ENCODE results near the gene SEC14L2.

SEC14L2 gene

GRCh38 chr22:30365891-30366290, 30.9 kb upstream of the SEC14L2 start:
- Histone ChIP-seq H2AFZ (ENCODE audit: low read depth, low read length, severe bottlenecking) (no peak overlapping the region), H3K79me2 (ENCODE audit: insufficient read depth, low read length) (no peaks in the 10 kb centered on the region), H3F3A (ENCODE audit: insufficient read depth) (no peaks in the 10 kb centered on the region), H3K4me3 (ENCODE audit: insufficient read depth, low read length, poor library complexity, severe bottlenecking) (no peak overlapping the region), H3K27ac (ENCODE audit: low read depth, low read length) (no peak overlapping the region), H3K27me3 (ENCODE audit: low read length) (no peaks in the 10 kb centered on the region), H3K9me3 (ENCODE audit: insufficient read depth, low read length) (no peaks in the 10 kb centered on the region), H3K9me2 (replicated peaks; ENCODE audit: insufficient read depth, low read length) (no peaks in the 10 kb centered on the region), H4K20me1 (ENCODE audit: low read depth, low read length) (no peaks in the 10 kb centered on the region), H3K36me3 (ENCODE audit: low read length) (no peaks in the 10 kb centered on the region), H3K4me2 (ENCODE audit: low read depth, low read length, poor library complexity, severe bottlenecking) (no peak overlapping the region), H3K9ac (ENCODE audit: low read length) (no peak overlapping the region)
- TF ChIP-seq CTCF (IDR thresholded peaks at IDR 0.05; ENCODE audit: insufficient read depth, low read length, poor library complexity, severe bottlenecking) (no peak), EZH2phosphoT487 (conservative IDR thresholded peaks at IDR 0.05; ENCODE audit: low read length) (no peak)

GRCh38 chr22:30368420-30368819, 28.4 kb upstream of the SEC14L2 start:
- Histone ChIP-seq H3F3A (ENCODE audit: insufficient read depth) (no peaks in the 10 kb centered on the region), H3K36me3 (ENCODE audit: low read length) (no peaks in the 10 kb centered on the region), H3K9me2 (replicated peaks; ENCODE audit: insufficient read depth, low read length) (no peaks in the 10 kb centered on the region), H3K9me3 (ENCODE audit: insufficient read depth, low read length) (no peaks in the 10 kb centered on the region), H3K79me2 (ENCODE audit: insufficient read depth, low read length) (no peaks in the 10 kb centered on the region), H3K4me3 (ENCODE audit: insufficient read depth, low read length, poor library complexity, severe bottlenecking) (no peak overlapping the region), H2AFZ (ENCODE audit: low read depth, low read length, severe bottlenecking) (no peak overlapping the region), H3K4me2 (ENCODE audit: low read depth, low read length, poor library complexity, severe bottlenecking) (no peak overlapping the region), H3K9ac (ENCODE audit: low read length) (no peak overlapping the region), H3K27ac (ENCODE audit: low read depth, low read length) (no peak overlapping the region), H3K27me3 (ENCODE audit: low read length) (no peaks in the 10 kb centered on the region), H4K20me1 (ENCODE audit: low read depth, low read length) (no peaks in the 10 kb centered on the region)
- no peak for TF ChIP-seq EZH2phosphoT487 (conservative IDR thresholded peaks at IDR 0.05; ENCODE audit: low read length)
- no peak for TF ChIP-seq CTCF (IDR thresholded peaks at IDR 0.05; ENCODE audit: insufficient read depth, low read length, poor library complexity, severe bottlenecking)

GRCh38 chr22:30370641-30371230, 26.1 kb upstream of the SEC14L2 start:
- Histone ChIP-seq H3K36me3 (ENCODE audit: low read length) (no peaks in the 10 kb centered on the region), H3K79me2 (ENCODE audit: insufficient read depth, low read length) (no peaks in the 10 kb centered on the region), H3K9me2 (replicated peaks; ENCODE audit: insufficient read depth, low read length) (no peaks in the 10 kb centered on the region), H3K27ac (ENCODE audit: low read depth, low read length) (no peak overlapping the region), H3K9me3 (ENCODE audit: insufficient read depth, low read length) (no peaks in the 10 kb centered on the region), H4K20me1 (ENCODE audit: low read depth, low read length) (no peaks in the 10 kb centered on the region), H3K4me3 (ENCODE audit: insufficient read depth, low read length, poor library complexity, severe bottlenecking) (no peak overlapping the region), H3K27me3 (ENCODE audit: low read length) (no peaks in the 10 kb centered on the region), H3F3A (ENCODE audit: insufficient read depth) (no peaks in the 10 kb centered on the region), H3K9ac (ENCODE audit: low read length) (no peak overlapping the region), H3K4me2 (ENCODE audit: low read depth, low read length, poor library complexity, severe bottlenecking) (no peak overlapping the region), H2AFZ (ENCODE audit: low read depth, low read length, severe bottlenecking) (no peak overlapping the region)
- TF ChIP-seq EZH2phosphoT487 (conservative IDR thresholded peaks at IDR 0.05; ENCODE audit: low read length) = no peak
- no peak for TF ChIP-seq CTCF (IDR thresholded peaks at IDR 0.05; ENCODE audit: insufficient read depth, low read length, poor library complexity, severe bottlenecking)
